Chondrocyte (in vitro differentiated cells): ENCODE data around the gene FBLIM1. TPM values are rescaled to one million over a fixed set of nuclear protein-coding genes. Genes with fewer than 3 reads are reported as not detected.

ENCODE experiments used
- DNase-seq: peaks from one replicate; pipeline ENCODE4 v3.0.0; 2021; ENCODE audit warnings: mixed read lengths, low spot score
- H3K27ac Mint-ChIP-seq: one replicate; pipeline ENCODE4 v1.8.0; 2021; ENCODE audit warnings: mild to moderate bottlenecking, moderate library complexity, mixed read lengths; ENCODE audit not compliant: unreplicated experiment
- H3K27me3 Mint-ChIP-seq: 2 replicates; pipeline ENCODE4 v1.8.0; 2021; ENCODE audit warnings: low read depth, mixed read lengths
- H3K36me3 Mint-ChIP-seq: 2 replicates; pipeline ENCODE4 v1.8.0; 2021; ENCODE audit warnings: low read depth, mixed read lengths
- H3K4me1 Mint-ChIP-seq: 2 replicates; pipeline ENCODE4 v1.8.0; 2021; ENCODE audit warnings: low read depth, mild to moderate bottlenecking, mixed read lengths
- H3K4me3 Mint-ChIP-seq: one replicate; pipeline ENCODE4 v1.8.0; 2021; ENCODE audit warnings: mild to moderate bottlenecking, moderate library complexity, mixed read lengths; ENCODE audit not compliant: unreplicated experiment
- H3K9me3 Mint-ChIP-seq: 2 replicates; pipeline ENCODE4 v1.8.0; 2021; ENCODE audit warnings: low read depth, mixed read lengths
- CTCF ChIP-seq: fragments of 200-600 bp; sonication (generic); IDR thresholded peaks from 2 replicates; pipeline ENCODE4 v1.5.0; 2021; ENCODE audit warnings: antibody characterized with exemption, mild to moderate bottlenecking, moderate library complexity
- total RNA-seq: library from RNA; stranded (reverse); gene quantifications from 3 replicates; pipeline ENCODE4 v1.2.1, GENCODE V29; 2021

Gene FBLIM1
- total RNA-seq, 1 donor from 2014 or later, result 492 TPM

- Mint-ChIP-seq H3K4me3 (no peak overlapping the region), H3K36me3 (peaks cover 7% of the 10 kb centered on the region), H3K27me3 (no peaks in the 10 kb centered on the region), H3K9me3 (no peaks in the 10 kb centered on the region), H3K4me1 (no peaks in the 10 kb centered on the region), H3K27ac (no peak overlapping the region)
- no peak for TF ChIP-seq CTCF
- DNase-seq, result no peak
These were observed 23.1 kb upstream of the FBLIM1 start for GRCh38 chr1:15735304-15736037.

GRCh38 chr1:15736038-15736891 lies 22.3 kb upstream of the FBLIM1 start, which contains the start of gene SLC25A34:
Gene SLC25A34 (plus strand): TSS chr1:15736258. CDS start chr1:15736486, 228 bp downstream.
- Mint-ChIP-seq H3K9me3 (no peaks in the 10 kb centered on the region), H3K4me1 (peaks cover 3% of the 10 kb centered on the region), H3K27me3 (no peaks in the 10 kb centered on the region), H3K27ac (no peak within 1 kb of the TSS), H3K36me3 (peaks cover 8% of the 10 kb centered on the region), H3K4me3 (no peak within 1 kb of the TSS)
- DNase-seq, result peak; percentile 92
- no peak for TF ChIP-seq CTCF

- TF ChIP-seq CTCF, result no peak
- H3K36me3 Mint-ChIP-seq, result peaks cover 9% of the 10 kb centered on the region
- H3K4me1 Mint-ChIP-seq, result peaks cover 7% of the 10 kb centered on the region
- DNase-seq, result no peak
- no peaks in the 10 kb centered on the region for H3K9me3 Mint-ChIP-seq
- no peaks in the 10 kb centered on the region for H3K27me3 Mint-ChIP-seq
- H3K4me3 Mint-ChIP-seq, result no peak overlapping the region
- no peak overlapping the region for H3K27ac Mint-ChIP-seq
These were observed 21.7 kb upstream of the FBLIM1 start for GRCh38 chr1:15736892-15737261.

- no peak for DNase-seq
- H3K27me3 Mint-ChIP-seq, result no peaks in the 10 kb centered on the region
- no peak overlapping the region for H3K27ac Mint-ChIP-seq
- H3K9me3 Mint-ChIP-seq, result no peaks in the 10 kb centered on the region
- H3K36me3 Mint-ChIP-seq, result peaks cover 7% of the 10 kb centered on the region
- no peak for TF ChIP-seq CTCF
- H3K4me3 Mint-ChIP-seq, result no peak overlapping the region
- peaks cover 7% of the 10 kb centered on the region for H3K4me1 Mint-ChIP-seq
These were observed 21.0 kb upstream of the FBLIM1 start for GRCh38 chr1:15737324-15738319.
